ENCODE measurements around the gene ZNF573.

DNA sequence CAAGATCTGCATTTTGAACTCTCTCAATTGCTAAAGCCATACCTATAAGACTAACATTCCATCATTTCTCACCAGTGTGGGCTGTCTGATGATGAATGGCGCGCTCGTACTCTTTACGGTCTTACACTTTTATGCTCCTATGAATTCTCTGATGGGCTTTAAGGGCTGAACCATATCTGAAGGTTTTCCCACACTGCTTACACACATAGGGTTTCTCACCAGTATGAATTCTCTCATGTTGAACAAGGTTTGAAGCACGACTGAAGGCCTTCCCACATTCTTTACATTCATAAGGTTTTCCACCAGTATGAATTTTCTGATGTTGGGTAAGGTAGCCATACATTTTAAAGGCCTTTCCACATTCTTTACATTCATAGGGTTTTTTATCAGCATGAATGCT is 41.0 kb downstream of the ZNF573 start:
- TF ChIP-seq, protein P1, sequence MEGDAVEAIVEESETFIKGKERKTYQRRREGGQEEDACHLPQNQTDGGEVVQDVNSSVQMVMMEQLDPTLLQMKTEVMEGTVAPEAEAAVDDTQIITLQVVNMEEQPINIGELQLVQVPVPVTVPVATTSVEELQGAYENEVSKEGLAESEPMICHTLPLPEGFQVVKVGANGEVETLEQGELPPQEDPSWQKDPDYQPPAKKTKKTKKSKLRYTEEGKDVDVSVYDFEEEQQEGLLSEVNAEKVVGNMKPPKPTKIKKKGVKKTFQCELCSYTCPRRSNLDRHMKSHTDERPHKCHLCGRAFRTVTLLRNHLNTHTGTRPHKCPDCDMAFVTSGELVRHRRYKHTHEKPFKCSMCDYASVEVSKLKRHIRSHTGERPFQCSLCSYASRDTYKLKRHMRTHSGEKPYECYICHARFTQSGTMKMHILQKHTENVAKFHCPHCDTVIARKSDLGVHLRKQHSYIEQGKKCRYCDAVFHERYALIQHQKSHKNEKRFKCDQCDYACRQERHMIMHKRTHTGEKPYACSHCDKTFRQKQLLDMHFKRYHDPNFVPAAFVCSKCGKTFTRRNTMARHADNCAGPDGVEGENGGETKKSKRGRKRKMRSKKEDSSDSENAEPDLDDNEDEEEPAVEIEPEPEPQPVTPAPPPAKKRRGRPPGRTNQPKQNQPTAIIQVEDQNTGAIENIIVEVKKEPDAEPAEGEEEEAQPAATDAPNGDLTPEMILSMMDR (IDR thresholded peaks at IDR 0.05): no peak
- TF ChIP-seq POLR2A (IDR thresholded peaks at IDR 0.05): no peak
- no peak for TF ChIP-seq EP300 (IDR thresholded peaks at IDR 0.05; ENCODE audit: low read depth)

Measured in transverse colon (tissue), 3 donors.